Keratinocyte (primary cell): ENCODE measurements around the gene LIG4. TPM values are rescaled to one million over a fixed set of nuclear protein-coding genes. Genes with fewer than 3 reads are reported as not detected.
"Not testable (repeated sequence)": the region's sequence is repeated elsewhere in the genome, so short reads cannot be mapped to it uniquely, and the experiment has no call there.

Experiments
- DNase-seq: peaks from one replicate; pipeline ENCODE4 v3.0.0-alpha.2; 2011; ENCODE audit warnings: low read depth, missing footprints, low spot score
- FAIRE-seq: peaks from 2 replicates; lab custom pipeline; 2011; peaks lifted over from hg19 to GRCh38; lab: Jason Lieb, UNC
- H2AFZ ChIP-seq: 2 replicates; pipeline ENCODE4 v1.6.0; 2012; ENCODE audit warnings: low read length, control low read depth, inconsistent platforms; ENCODE audit not compliant: control insufficient read depth
- H3K27ac ChIP-seq: 2 replicates; pipeline ENCODE4 v1.5.1; 2011; ENCODE audit warnings: low read length; ENCODE audit not compliant: control insufficient read depth, insufficient read depth
- H3K27me3 ChIP-seq: 3 replicates; pipeline ENCODE4 v1.6.0; 2011; ENCODE audit warnings: low read length; ENCODE audit not compliant: control insufficient read depth, insufficient read depth; ENCODE audit errors: extremely low read depth
- H3K36me3 ChIP-seq, 2 experiments: 2 replicates in 1 of 2; 3 replicates in 1 of 2; pipeline ENCODE4 v1.5.1; 2011; ENCODE audit warnings: low read length in 2 of 2, mild to moderate bottlenecking in 1 of 2; ENCODE audit not compliant: control insufficient read depth in 2 of 2, insufficient read depth in 2 of 2; ENCODE audit errors: extremely low read depth in 1 of 2
- H3K4me1 ChIP-seq: 3 replicates; pipeline ENCODE4 v1.5.1; 2011; ENCODE audit warnings: low read length; ENCODE audit not compliant: control insufficient read depth, insufficient read depth; ENCODE audit errors: extremely low read depth
- H3K4me2 ChIP-seq: 3 replicates; pipeline ENCODE4 v1.6.0; 2011; ENCODE audit warnings: low read depth, low read length; ENCODE audit not compliant: control insufficient read depth, insufficient read depth; ENCODE audit errors: extremely low read depth
- H3K4me3 ChIP-seq, 3 experiments: fragments of 200-600 bp in 1 of 3; sonication (generic) in 1 of 3; 2 replicates in 2 of 3; 3 replicates in 1 of 3; pipeline ENCODE4 v1.5.1; 2011 to 2016; ENCODE audit warnings: low read length in 3 of 3, mild to moderate bottlenecking in 3 of 3, control low read depth in 2 of 3, inconsistent platforms in 1 of 3, low read depth in 1 of 3, mixed read lengths in 1 of 3, mixed run types in 1 of 3, moderate library complexity in 1 of 3; ENCODE audit not compliant: control insufficient read depth in 2 of 3, insufficient read depth in 2 of 3; ENCODE audit errors: extremely low read depth in 1 of 3
- H3K79me2 ChIP-seq: 2 replicates; pipeline ENCODE4 v1.6.0; 2012; ENCODE audit warnings: low read length; ENCODE audit not compliant: control insufficient read depth, insufficient read depth
- H3K9ac ChIP-seq: 3 replicates; pipeline ENCODE4 v1.6.0; 2011; ENCODE audit warnings: low read length; ENCODE audit not compliant: control insufficient read depth, insufficient read depth; ENCODE audit errors: extremely low read depth
- H3K9me1 ChIP-seq: 3 replicates; pipeline ENCODE4 v1.6.0; 2011; ENCODE audit warnings: low read length; ENCODE audit not compliant: control insufficient read depth, insufficient read depth; ENCODE audit errors: extremely low read depth
- H3K9me3 ChIP-seq: 2 replicates; pipeline ENCODE4 v1.5.1; 2012; ENCODE audit warnings: low read depth, low read length; ENCODE audit not compliant: control insufficient read depth
- H4K20me1 ChIP-seq: 3 replicates; pipeline ENCODE4 v1.6.0; 2011; ENCODE audit warnings: low read length; ENCODE audit not compliant: control insufficient read depth, insufficient read depth; ENCODE audit errors: extremely low read depth
- EZH2 ChIP-seq: IDR thresholded peaks from one replicate; pipeline ENCODE4 v1.6.1; 2012; ENCODE audit warnings: inconsistent platforms, mild to moderate bottlenecking, low read length, moderate library complexity
- dilution Hi-C: fragments of 300-500 bp; cut with MboI; formaldehyde crosslinking; loops from one replicate; pipeline ENCODE4 v1.7.0; 2020; ENCODE audit warnings: low sequenced_read_pairs; ENCODE audit not compliant: extremely low pct_ligation_motif_present
- polyA plus RNA-seq, 5 experiments: library from polyadenylated mRNA; depleted of rRNA in 3 of 5; stranded (reverse) in 3 of 5; stranded (forward) in 1 of 5; unstranded in 1 of 5; fragments of >200 nt; gene quantifications; 1 replicate in 1 of 5; 2 replicates in 3 of 5; 3 replicates in 1 of 5; pipeline versions ENCODE4 v1.2.1 to v1.2.3, GENCODE V29; 2011 to 2012; ENCODE audit warnings: missing spikeins in 2 of 5, low read depth in 1 of 5, low replicate concordance in 1 of 5
- TF ChIP-seq, protein P1 (sequence below), 3 experiments: IDR thresholded peaks in 1 of 3; conservative IDR thresholded peaks in 1 of 3; optimal IDR thresholded peaks in 1 of 3; 2 replicates in 2 of 3; 3 replicates in 1 of 3; pipeline versions ENCODE3 to v1.5.1; 2011; ENCODE audit warnings: low read length in 3 of 3, mild to moderate bottlenecking in 3 of 3, moderate library complexity in 2 of 3, control low read depth in 1 of 3, inconsistent platforms in 1 of 3; ENCODE audit not compliant: insufficient read depth in 2 of 3; ENCODE audit errors: extremely low read depth in 1 of 3

The LIG4 gene
- polyA plus RNA-seq, 1 donor (not counting 4 experiments of a cell fraction or from before 2014, with no cell fraction given): 16.8 TPM

DNA sequence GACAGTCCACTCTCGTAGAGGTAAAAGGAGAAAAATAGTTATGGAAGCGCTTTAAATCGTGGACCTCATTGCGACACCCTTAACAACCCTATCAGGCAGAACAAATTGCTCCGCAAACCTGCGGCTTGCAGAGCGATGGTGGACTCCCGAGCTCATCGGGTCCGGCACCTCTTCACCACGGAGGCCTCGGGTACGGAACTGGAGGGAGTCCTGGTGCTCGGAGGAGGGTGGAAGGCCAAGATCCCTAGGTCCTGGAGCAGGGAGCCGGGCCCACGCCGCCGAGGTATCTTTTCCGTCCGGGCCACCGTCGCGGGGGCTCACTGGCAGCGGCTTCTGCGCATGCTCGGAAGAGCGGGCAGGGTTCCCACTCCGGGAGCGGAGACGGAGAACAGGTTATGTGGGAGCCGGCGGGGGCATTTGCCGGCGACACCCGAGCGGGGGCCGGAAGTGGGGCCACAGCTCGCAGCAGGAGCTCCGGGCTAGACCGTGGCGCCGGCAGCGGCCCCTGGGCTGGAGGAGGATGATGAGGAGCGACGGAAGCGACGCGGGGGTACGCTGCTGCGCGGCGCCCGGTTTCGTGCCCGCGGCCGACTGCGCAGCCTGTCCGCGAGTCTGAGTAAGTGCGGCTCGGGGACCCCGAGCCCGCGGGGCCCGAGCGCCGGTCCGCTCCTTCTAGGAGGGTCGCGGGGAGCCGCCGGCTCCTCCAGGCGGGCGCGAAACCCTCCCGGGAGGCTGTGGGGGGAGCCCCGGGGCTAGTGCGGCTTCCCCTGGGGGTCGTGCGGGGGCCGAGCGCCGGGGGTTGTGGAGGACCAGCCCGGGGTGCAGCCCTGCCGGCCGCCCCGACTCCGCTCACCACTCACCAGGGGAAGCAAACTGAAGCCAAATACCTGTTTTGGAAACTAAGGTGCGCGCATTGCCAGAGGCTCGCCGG, 3.0 kb upstream of the LIG4 start, which contains the start of gene ABHD13:
Gene ABHD13 (plus strand): TSS at position 349 of the 931 bp plus-strand sequence. CDS start 10,827 bp downstream, outside the sequence.
- H3K4me2 ChIP-seq: peak within 1 kb of the TSS; percentile 99
- TF ChIP-seq, protein P1, sequence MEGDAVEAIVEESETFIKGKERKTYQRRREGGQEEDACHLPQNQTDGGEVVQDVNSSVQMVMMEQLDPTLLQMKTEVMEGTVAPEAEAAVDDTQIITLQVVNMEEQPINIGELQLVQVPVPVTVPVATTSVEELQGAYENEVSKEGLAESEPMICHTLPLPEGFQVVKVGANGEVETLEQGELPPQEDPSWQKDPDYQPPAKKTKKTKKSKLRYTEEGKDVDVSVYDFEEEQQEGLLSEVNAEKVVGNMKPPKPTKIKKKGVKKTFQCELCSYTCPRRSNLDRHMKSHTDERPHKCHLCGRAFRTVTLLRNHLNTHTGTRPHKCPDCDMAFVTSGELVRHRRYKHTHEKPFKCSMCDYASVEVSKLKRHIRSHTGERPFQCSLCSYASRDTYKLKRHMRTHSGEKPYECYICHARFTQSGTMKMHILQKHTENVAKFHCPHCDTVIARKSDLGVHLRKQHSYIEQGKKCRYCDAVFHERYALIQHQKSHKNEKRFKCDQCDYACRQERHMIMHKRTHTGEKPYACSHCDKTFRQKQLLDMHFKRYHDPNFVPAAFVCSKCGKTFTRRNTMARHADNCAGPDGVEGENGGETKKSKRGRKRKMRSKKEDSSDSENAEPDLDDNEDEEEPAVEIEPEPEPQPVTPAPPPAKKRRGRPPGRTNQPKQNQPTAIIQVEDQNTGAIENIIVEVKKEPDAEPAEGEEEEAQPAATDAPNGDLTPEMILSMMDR (optimal IDR thresholded peaks at IDR 0.05 in 1 of 3, IDR thresholded peaks at IDR 0.05 in 1 of 3, conservative IDR thresholded peaks at IDR 0.05 in 1 of 3; ENCODE audit: extremely low read depth in 1 of 3, insufficient read depth in 2 of 3, low read length in 3 of 3): no peak
- no peak for TF ChIP-seq EZH2
- peak within 1 kb of the TSS; percentile 97 for H2AFZ ChIP-seq
- no peak for DNase-seq
- H3K9ac ChIP-seq: peak within 1 kb of the TSS; percentile 96
- H3K9me3 ChIP-seq: no peaks in the 10 kb centered on the region
- no peaks in the 10 kb centered on the region for H3K9me1 ChIP-seq
- H3K4me3 ChIP-seq: peak within 1 kb of the TSS; percentile 92 to 97 (median 95)
- peaks cover 67% of the 10 kb centered on the region for H3K79me2 ChIP-seq
- peak within 1 kb of the TSS; percentile 97 for H3K27ac ChIP-seq
- peak; percentile 49 for FAIRE-seq
- H3K36me3 ChIP-seq: no peaks in the 10 kb centered on the region
- no peaks in the 10 kb centered on the region for H3K27me3 ChIP-seq
- H4K20me1 ChIP-seq: no peaks in the 10 kb centered on the region
- peaks cover 28% of the 10 kb centered on the region for H3K4me1 ChIP-seq
- dilution Hi-C loops: no loop called here

DNA sequence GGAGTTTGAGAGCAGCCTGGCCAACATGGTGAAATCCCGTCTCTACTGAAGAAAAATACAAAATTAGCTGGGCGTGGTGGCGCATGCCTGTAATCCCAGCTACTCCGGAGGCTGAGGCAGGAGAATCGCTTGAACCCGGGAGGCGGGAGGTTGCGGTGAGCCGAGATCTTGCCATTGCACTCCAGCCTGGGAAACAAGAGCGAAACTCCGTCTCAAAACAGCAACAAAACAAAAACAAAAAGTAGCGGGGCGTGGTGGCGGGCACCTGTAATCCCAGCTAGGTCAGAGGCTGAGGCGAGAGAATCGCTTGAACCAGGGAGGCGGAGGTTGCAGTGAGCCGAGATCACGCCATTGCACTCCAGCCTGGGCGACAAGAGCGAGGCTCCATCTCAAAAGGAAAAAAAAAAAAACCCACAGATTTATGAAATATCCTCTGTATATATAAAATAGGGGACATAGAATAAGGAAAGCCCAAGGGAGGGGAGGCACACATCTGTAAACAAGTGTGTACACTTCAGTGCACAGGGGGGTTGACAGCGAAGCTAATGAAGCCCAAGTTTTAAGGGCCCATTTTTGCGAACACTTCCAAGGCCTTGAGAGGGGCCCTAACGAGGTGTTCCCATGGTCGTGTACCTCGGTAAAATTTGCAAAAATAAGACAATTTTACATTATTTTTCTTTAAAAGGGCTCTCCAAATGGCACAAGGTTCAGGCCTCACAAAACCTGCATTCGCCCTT, 2.1 kb upstream of the LIG4 start:
- H3K27me3 ChIP-seq, dilution Hi-C loops, H3K9me1 ChIP-seq, DNase-seq, H3K36me3 ChIP-seq, H4K20me1 ChIP-seq, H3K9me3 ChIP-seq, FAIRE-seq: not testable (repeated sequence)
- peak overlapping the region; percentile 96 for H3K9ac ChIP-seq
- peak overlapping the region; percentile 90 for H3K4me2 ChIP-seq
- peaks cover 60% of the 10 kb centered on the region for H3K79me2 ChIP-seq
- peaks cover 28% of the 10 kb centered on the region for H3K4me1 ChIP-seq
- peak overlapping the region; percentile 92 to 97 (median 95) for H3K4me3 ChIP-seq
- H3K27ac ChIP-seq: peak overlapping the region; percentile 97
- H2AFZ ChIP-seq: peak overlapping the region; percentile 97
